GM04503 (cell line): ENCODE data around the gene UBE2E3.

ENCODE experiments used
- DNase-seq: peaks from one replicate; pipeline ENCODE4 v3.0.0-alpha.2; 2012; ENCODE audit warnings: low read depth

UBE2E3 gene

GRCh38 chr2:180978903-180979748 is 1.3 kb upstream of the UBE2E3 start:
- no peak for DNase-seq

- no peak for DNase-seq
Measured at GRCh38 chr2:180979749-180980105, 678 bp upstream of the UBE2E3 start.

- DNase-seq: no peak
Measured at GRCh38 chr2:180980943-180981911, 822 bp downstream of the UBE2E3 start.

GRCh38 chr2:180983468-180984242 is 3.2 kb downstream of the UBE2E3 start:
- DNase-seq: no peak

- no peak for DNase-seq
Measured at GRCh38 chr2:180985771-180986395, 5.5 kb downstream of the UBE2E3 start.

- no peak for DNase-seq
Measured at GRCh38 chr2:180987146-180987545, 6.7 kb downstream of the UBE2E3 start.

GRCh38 chr2:180990337-180990736 is 9.9 kb downstream of the UBE2E3 start:
- DNase-seq: no peak

GRCh38 chr2:180990794-180991193 is 10.4 kb downstream of the UBE2E3 start:
- DNase-seq: no peak

GRCh38 chr2:180991361-180991760 is 11.0 kb downstream of the UBE2E3 start:
- DNase-seq: no peak

GRCh38 chr2:180991820-180992219 is 11.4 kb downstream of the UBE2E3 start:
- DNase-seq: no peak

- no peak for DNase-seq
Measured at GRCh38 chr2:180992994-180993393, 12.6 kb downstream of the UBE2E3 start.

GRCh38 chr2:180999274-180999964 is 19.0 kb downstream of the UBE2E3 start:
- no peak for DNase-seq

- DNase-seq: no peak
Measured at GRCh38 chr2:181004647-181005325, 24.4 kb downstream of the UBE2E3 start.

GRCh38 chr2:181005326-181005655 is 24.9 kb downstream of the UBE2E3 start:
- DNase-seq: no peak

- DNase-seq: no peak
Measured at GRCh38 chr2:181005809-181006208, 25.4 kb downstream of the UBE2E3 start.

GRCh38 chr2:181007086-181007837 is 26.9 kb downstream of the UBE2E3 start:
- DNase-seq: no peak

- DNase-seq: no peak
Measured at GRCh38 chr2:181008407-181008806, 28.0 kb downstream of the UBE2E3 start.

GRCh38 chr2:181021199-181021789 is 40.9 kb downstream of the UBE2E3 start:
- DNase-seq: no peak

GRCh38 chr2:181022652-181023051 is 42.2 kb downstream of the UBE2E3 start:
- DNase-seq: no peak
